Cardiac muscle cell (in vitro differentiated cells and primary cell): Measurements from ENCODE around the gene PTP4A2. TPM values are rescaled to one million over a fixed set of nuclear protein-coding genes. Genes with fewer than 3 reads are reported as not detected.

Experiments
- DNase-seq, 2 donors: peaks; one replicate each; pipeline versions ENCODE4 v3.0.0 to v3.0.0-alpha.2; 2010 to 2017; ENCODE audit warnings: low read depth in 1 of 2, low spot score in 1 of 2
- H3K27ac ChIP-seq: fragments of 200-600 bp; sonication (generic); 2 replicates; pipeline ENCODE4 v1.5.1; 2016
- H3K27me3 ChIP-seq: fragments of 200-600 bp; sonication (generic); 2 replicates; pipeline ENCODE4 v1.6.0; 2016; ENCODE audit warnings: control low read depth
- H3K36me3 ChIP-seq: fragments of 200-600 bp; sonication (generic); 2 replicates; pipeline ENCODE4 v1.5.1; 2016; ENCODE audit warnings: control low read depth
- H3K4me1 ChIP-seq: fragments of 200-600 bp; sonication (generic); 2 replicates; pipeline ENCODE4 v1.8.1; 2017; ENCODE audit warnings: low read depth, mild to moderate bottlenecking, mixed run types
- H3K4me3 ChIP-seq: fragments of 200-600 bp; sonication (generic); 2 replicates; pipeline ENCODE4 v1.5.1; 2016; ENCODE audit warnings: mild to moderate bottlenecking
- H3K9me3 ChIP-seq: fragments of 200-600 bp; sonication (generic); 2 replicates; pipeline ENCODE4 v1.5.1; 2017; ENCODE audit warnings: low read depth, mild to moderate bottlenecking, control low read depth
- polyA plus RNA-seq: library from polyadenylated mRNA; unstranded; fragments of >200 nt; fragmentation: Nextera tagmentation; extraction: Ambion mirVana; gene quantifications from 2 replicates; pipeline ENCODE4 v1.2.1, GENCODE V29; 2016
- total RNA-seq: library from RNA; depleted of rRNA; stranded (reverse); fragments of >200 nt; gene quantifications from 2 replicates; pipeline ENCODE4 v1.2.3, GENCODE V29; 2016
- TF ChIP-seq, protein P1 (sequence below): IDR thresholded peaks from 2 replicates; pipeline ENCODE4 v1.5.1; 2012; ENCODE audit warnings: low read depth, mild to moderate bottlenecking, low read length

Gene PTP4A2
- total and polyA plus RNA-seq, 2 experiments from 2014 or later = 161 to 285 TPM

DNA sequence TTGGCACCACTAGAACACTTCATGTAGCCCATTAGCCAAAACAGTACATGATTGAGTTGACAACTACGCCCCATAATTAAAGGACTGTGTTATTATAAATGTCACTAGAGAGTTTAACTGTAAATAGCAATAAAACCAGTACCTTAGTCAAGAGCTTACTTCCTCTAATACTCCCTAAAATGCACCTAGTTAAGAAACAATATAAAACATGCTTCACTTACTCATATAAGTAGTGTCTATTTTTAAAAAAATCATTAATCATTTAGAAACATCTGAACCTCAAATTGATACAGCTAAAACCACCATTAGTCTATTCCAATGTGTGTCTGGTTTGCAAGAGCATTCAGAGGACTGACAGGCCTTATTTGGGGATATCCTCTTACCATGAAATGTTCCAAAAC, 25.3 kb downstream of the PTP4A2 start:
- no peak for DNase-seq
- Histone ChIP-seq H3K9me3 (no peaks in the 10 kb centered on the region), H3K4me1 (peaks cover 4% of the 10 kb centered on the region), H3K36me3 (peaks cover 38% of the 10 kb centered on the region), H3K27me3 (no peaks in the 10 kb centered on the region), H3K4me3 (no peak overlapping the region), H3K27ac (no peak overlapping the region)
- TF ChIP-seq, protein P1, sequence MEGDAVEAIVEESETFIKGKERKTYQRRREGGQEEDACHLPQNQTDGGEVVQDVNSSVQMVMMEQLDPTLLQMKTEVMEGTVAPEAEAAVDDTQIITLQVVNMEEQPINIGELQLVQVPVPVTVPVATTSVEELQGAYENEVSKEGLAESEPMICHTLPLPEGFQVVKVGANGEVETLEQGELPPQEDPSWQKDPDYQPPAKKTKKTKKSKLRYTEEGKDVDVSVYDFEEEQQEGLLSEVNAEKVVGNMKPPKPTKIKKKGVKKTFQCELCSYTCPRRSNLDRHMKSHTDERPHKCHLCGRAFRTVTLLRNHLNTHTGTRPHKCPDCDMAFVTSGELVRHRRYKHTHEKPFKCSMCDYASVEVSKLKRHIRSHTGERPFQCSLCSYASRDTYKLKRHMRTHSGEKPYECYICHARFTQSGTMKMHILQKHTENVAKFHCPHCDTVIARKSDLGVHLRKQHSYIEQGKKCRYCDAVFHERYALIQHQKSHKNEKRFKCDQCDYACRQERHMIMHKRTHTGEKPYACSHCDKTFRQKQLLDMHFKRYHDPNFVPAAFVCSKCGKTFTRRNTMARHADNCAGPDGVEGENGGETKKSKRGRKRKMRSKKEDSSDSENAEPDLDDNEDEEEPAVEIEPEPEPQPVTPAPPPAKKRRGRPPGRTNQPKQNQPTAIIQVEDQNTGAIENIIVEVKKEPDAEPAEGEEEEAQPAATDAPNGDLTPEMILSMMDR = no peak

DNA sequence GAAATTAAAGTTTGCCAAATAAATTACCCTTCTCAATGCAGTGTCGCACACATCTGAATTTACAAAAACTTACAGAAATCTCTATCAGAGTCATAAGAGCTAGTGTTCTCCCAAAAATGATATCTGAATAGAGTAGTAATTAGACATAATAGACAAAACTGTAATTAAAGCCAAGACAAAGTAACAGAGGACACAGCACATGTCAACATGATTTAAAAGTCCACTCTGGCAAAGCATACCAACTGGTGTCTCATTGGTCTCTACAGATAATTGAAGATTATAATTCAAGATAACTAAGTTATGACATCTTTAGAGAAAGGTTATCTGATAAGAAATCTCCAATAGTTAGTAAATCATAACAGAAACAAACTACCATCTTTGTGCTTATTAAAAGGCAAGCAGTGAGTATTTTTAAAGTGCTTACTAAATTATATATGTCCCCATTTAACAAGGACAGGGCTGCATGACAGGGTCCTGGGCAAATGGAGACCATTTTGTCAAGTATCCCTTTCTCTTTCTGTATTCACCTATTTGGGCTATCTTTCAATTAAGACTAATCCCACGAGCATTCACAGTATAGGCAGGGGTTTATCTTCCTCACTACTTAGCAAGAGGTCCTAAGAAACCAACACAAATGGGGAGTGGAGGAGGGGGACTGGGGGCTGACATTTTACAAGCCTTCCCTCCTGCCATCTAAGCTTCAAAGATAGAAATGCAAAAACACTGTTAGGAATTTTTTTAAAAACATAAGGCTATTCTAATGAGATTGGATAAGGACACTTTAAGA, 26.0 kb downstream of the PTP4A2 start:
- no peaks in the 10 kb centered on the region for H3K9me3 ChIP-seq
- peaks cover 42% of the 10 kb centered on the region for H3K36me3 ChIP-seq
- H3K27ac ChIP-seq = no peak overlapping the region
- DNase-seq = no peak
- peaks cover 4% of the 10 kb centered on the region for H3K4me1 ChIP-seq
- TF ChIP-seq, protein P1 = no peak
- H3K27me3 ChIP-seq = no peaks in the 10 kb centered on the region
- no peak overlapping the region for H3K4me3 ChIP-seq

DNA sequence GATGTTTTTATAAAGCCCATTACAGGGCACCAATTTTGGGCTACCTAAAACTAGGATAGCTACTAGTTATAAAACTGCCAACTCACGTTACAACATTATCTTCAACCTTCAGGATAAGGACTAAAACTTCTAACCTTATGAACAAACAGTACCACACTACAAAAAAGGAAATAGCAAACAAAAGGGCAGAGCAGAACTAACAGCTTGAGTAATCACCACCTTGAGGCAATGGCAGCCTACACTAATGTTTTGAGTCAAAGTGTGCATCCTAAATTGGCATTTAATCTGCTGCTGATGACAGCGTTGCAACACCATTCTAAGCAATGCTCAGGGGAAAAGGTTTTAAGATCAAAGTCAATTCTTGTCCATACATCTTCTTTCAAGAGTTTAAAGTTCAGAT, 27.2 kb downstream of the PTP4A2 start:
- Histone ChIP-seq H3K4me3 (no peak overlapping the region), H3K27ac (no peak overlapping the region), H3K27me3 (no peaks in the 10 kb centered on the region), H3K36me3 (peaks cover 48% of the 10 kb centered on the region), H3K9me3 (no peaks in the 10 kb centered on the region), H3K4me1 (peaks cover 4% of the 10 kb centered on the region)
- no peak for DNase-seq
- TF ChIP-seq, protein P1 = no peak

DNA sequence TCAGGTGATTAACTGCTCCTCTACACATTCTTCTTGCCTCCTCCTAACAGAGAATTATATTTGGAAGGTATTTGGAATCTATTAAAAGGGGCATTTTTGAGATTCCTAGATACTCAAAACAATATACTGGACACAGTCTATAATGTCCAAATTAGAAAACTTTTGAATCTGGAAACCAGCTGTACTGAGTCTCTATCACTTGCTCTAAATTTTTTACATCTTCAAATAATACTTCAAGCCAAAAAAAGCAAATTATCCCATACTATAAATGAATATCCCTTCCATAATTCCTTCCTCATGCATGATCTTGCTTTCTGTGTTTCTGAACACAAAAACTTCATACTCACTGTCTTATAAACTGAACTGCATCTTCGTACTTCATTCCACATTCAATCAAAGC, 28.5 kb downstream of the PTP4A2 start:
- peaks cover 40% of the 10 kb centered on the region for H3K36me3 ChIP-seq
- H3K9me3 ChIP-seq = no peaks in the 10 kb centered on the region
- H3K4me3 ChIP-seq = no peak overlapping the region
- peaks cover 4% of the 10 kb centered on the region for H3K4me1 ChIP-seq
- TF ChIP-seq, protein P1 = no peak
- no peak for DNase-seq
- peak overlapping the region; percentile 17 for H3K27ac ChIP-seq
- H3K27me3 ChIP-seq = no peaks in the 10 kb centered on the region

DNA sequence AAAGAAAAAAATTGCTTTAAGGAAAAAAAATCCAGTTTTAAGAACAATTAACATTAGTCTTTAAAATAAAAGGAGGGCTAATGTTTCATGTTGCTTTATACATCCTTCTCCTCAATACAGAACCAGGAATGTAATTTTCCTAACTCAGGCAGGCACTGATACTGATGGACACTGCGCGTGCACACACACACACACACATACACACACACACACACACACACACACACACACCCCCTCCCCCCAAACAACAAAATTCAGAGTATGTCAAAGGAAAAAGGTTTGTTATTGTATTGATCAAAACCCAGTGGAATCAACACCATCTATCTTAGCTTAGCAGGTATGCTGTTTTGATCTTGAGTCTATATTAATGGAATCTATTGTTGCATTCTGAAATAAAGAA, 31.6 kb downstream of the PTP4A2 start:
- no peak overlapping the region for H3K4me3 ChIP-seq
- H3K9me3 ChIP-seq = no peaks in the 10 kb centered on the region
- H3K27ac ChIP-seq = no peak overlapping the region
- TF ChIP-seq, protein P1 = no peak
- no peaks in the 10 kb centered on the region for H3K27me3 ChIP-seq
- DNase-seq = no peak
- peaks cover 35% of the 10 kb centered on the region for H3K36me3 ChIP-seq
- H3K4me1 ChIP-seq = no peaks in the 10 kb centered on the region
